Calu3 (cell line): ENCODE data around the gene CASP2. TPM values are rescaled to one million over a fixed set of nuclear protein-coding genes. Genes with fewer than 3 reads are reported as not detected.
A peak's percentile ranks its signal among the peaks of the same experiment; 100 is the strongest.

Experiments used
- BruUV-seq: library from RNA; stranded (reverse); fragments of 400-500 nt; replicated peaks from 2 replicates; lab custom pipeline; 2021; lab: Mats Ljungman, UMichigan
- CTCF ChIA-PET: fragments of 300-600 bp; sonication (Branson Sonifier 250); formaldehyde crosslinking; loops from one replicate; lab custom pipeline; 2022; ENCODE audit warnings: antibody characterized with exemption; lab: Charles Lee
- DNase-seq: peaks from one replicate; pipeline ENCODE4 v3.0.0; 2022
- H3K27ac Mint-ChIP-seq: one replicate; pipeline ENCODE4 v1.8.0; 2022; ENCODE audit warnings: mixed read lengths; ENCODE audit not compliant: unreplicated experiment
- H3K27me3 Mint-ChIP-seq: one replicate; pipeline ENCODE4 v1.8.0; 2022; ENCODE audit warnings: mixed read lengths; ENCODE audit not compliant: unreplicated experiment
- H3K36me3 Mint-ChIP-seq: one replicate; pipeline ENCODE4 v1.8.0; 2022; ENCODE audit warnings: mild to moderate bottlenecking, moderate library complexity, mixed read lengths; ENCODE audit not compliant: insufficient read depth, unreplicated experiment
- H3K4me1 Mint-ChIP-seq: one replicate; pipeline ENCODE4 v1.8.0; 2022; ENCODE audit warnings: mild to moderate bottlenecking, low read depth, mixed read lengths; ENCODE audit not compliant: unreplicated experiment
- H3K4me3 Mint-ChIP-seq: one replicate; pipeline ENCODE4 v1.8.0; 2022; ENCODE audit warnings: mild to moderate bottlenecking, low read depth, moderate library complexity, mixed read lengths; ENCODE audit not compliant: unreplicated experiment
- H3K9me3 Mint-ChIP-seq: one replicate; pipeline ENCODE4 v1.8.0; 2022; ENCODE audit warnings: low read depth, mixed read lengths; ENCODE audit not compliant: unreplicated experiment
- CTCF ChIP-seq: fragments of 200-600 bp; IDR thresholded peaks from one replicate; pipeline ENCODE4 v1.8.0; 2022; ENCODE audit warnings: antibody characterized with exemption; ENCODE audit not compliant: unreplicated experiment
- intact Hi-C: fragments of 100-400 bp; cut with micrococcal nuclease; formaldehyde crosslinking; loops from one replicate; pipeline ENCODE4 v1.10.0; 2022; ENCODE audit not compliant: unreplicated experiment
- total RNA-seq: library from RNA; stranded (reverse); gene quantifications from 2 replicates; pipeline ENCODE4 v1.2.3, GENCODE V29; 2022

The CASP2 gene
- total RNA-seq, 1 experiment from 2014 or later = 51.3 TPM

- peak overlapping the region; percentile 89 for H3K4me3 Mint-ChIP-seq
- H3K4me1 Mint-ChIP-seq = peaks cover 24% of the 10 kb centered on the region
- no peaks in the 10 kb centered on the region for H3K27me3 Mint-ChIP-seq
- no peak for TF ChIP-seq CTCF
- intact Hi-C loops = no loop called here
- H3K9me3 Mint-ChIP-seq = peaks cover 3% of the 10 kb centered on the region
- no TSS peak for BruUV-seq
- CTCF ChIA-PET = interaction anchor here (0.8 kb wide), 1 partner anchor 32 kb away, joined by 3 read pairs; no protein-coding TSS in a partner anchor
- H3K27ac Mint-ChIP-seq = peak overlapping the region; percentile 79
- DNase-seq = no peak
- H3K36me3 Mint-ChIP-seq = peaks cover 67% of the 10 kb centered on the region
Measured at GRCh38 chr7:143290293-143290692, 2.1 kb downstream of the CASP2 start.

- intact Hi-C loops = no loop called here
- no peaks in the 10 kb centered on the region for H3K9me3 Mint-ChIP-seq
- H3K27ac Mint-ChIP-seq = no peak overlapping the region
- peaks cover 54% of the 10 kb centered on the region for H3K36me3 Mint-ChIP-seq
- DNase-seq = no peak
- no peak for TF ChIP-seq CTCF
- H3K4me1 Mint-ChIP-seq = peaks cover 29% of the 10 kb centered on the region
- no TSS peak for BruUV-seq
- H3K27me3 Mint-ChIP-seq = no peaks in the 10 kb centered on the region
- H3K4me3 Mint-ChIP-seq = no peak overlapping the region
- CTCF ChIA-PET = no interaction called here
Measured at GRCh38 chr7:143292876-143293275, 4.7 kb downstream of the CASP2 start.

- H3K4me1 Mint-ChIP-seq = peaks cover 14% of the 10 kb centered on the region
- no peaks in the 10 kb centered on the region for H3K27me3 Mint-ChIP-seq
- CTCF ChIA-PET = interaction anchor here (0.8 to 1.3 kb wide), 3 partner anchors 10 to 55 kb away, joined by 3 to 6 read pairs (median 4); partner anchors contain the start of gene GSTK1
- no peaks in the 10 kb centered on the region for H3K9me3 Mint-ChIP-seq
- intact Hi-C loops = no loop called here
- DNase-seq = no peak
- H3K4me3 Mint-ChIP-seq = no peak overlapping the region
- H3K36me3 Mint-ChIP-seq = peaks cover 43% of the 10 kb centered on the region
- BruUV-seq = no TSS peak
- no peak for TF ChIP-seq CTCF
- H3K27ac Mint-ChIP-seq = no peak overlapping the region
Measured at GRCh38 chr7:143295870-143296269, 7.7 kb downstream of the CASP2 start.

GRCh38 chr7:143296686-143297085, 8.5 kb downstream of the CASP2 start:
- no peak for TF ChIP-seq CTCF
- H3K9me3 Mint-ChIP-seq = no peaks in the 10 kb centered on the region
- H3K4me1 Mint-ChIP-seq = peaks cover 14% of the 10 kb centered on the region
- no peak overlapping the region for H3K4me3 Mint-ChIP-seq
- CTCF ChIA-PET = interaction anchor here (0.5 to 1.3 kb wide), 4 partner anchors 11 to 56 kb away, joined by 3 to 6 read pairs (median 4); partner anchors contain the start of gene GSTK1
- H3K27me3 Mint-ChIP-seq = no peaks in the 10 kb centered on the region
- peak overlapping the region; percentile 4 for H3K27ac Mint-ChIP-seq
- DNase-seq = no peak
- no TSS peak for BruUV-seq
- intact Hi-C loops = no loop called here
- H3K36me3 Mint-ChIP-seq = peaks cover 42% of the 10 kb centered on the region
